ENCODE results near the gene USP4.
"Not testable (repeated sequence)": the region's sequence is repeated elsewhere in the genome, so short reads cannot be mapped to it uniquely, and the experiment has no call there.

Gene USP4

DNA sequence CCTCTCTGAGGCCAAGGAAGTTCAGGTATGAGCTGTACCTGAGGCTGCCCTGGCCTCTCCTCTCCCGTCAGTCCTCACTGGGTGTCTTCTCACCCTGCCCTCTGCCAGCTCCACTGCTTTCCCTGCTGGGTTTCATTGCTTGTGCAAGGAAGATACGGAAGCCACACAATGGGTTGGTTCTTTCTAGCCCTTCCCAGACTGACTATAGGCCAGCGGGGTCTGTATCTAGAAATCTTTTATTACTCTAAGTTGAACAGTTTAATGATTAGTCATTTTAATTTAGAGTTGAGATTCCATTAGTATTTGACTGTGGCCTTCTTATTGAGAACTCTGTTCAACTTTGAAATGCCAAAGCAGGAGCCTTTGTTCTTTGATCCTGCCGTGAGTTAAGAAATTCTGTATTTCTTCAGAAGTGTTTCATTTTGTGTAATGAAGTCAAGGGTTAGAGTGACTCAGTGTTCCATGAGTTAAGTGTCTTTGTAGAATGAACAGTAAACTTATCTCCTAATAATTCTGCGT, 79.0 kb downstream of the USP4 start:
- no peak overlapping the region for H3K9ac ChIP-seq (ENCODE audit: low read length)
- H3K9me3 ChIP-seq (ENCODE audit: control insufficient read depth, low read length) = no peaks in the 10 kb centered on the region
- H3K4me1 ChIP-seq (ENCODE audit: control insufficient read depth, insufficient read depth, low read length) = no peaks in the 10 kb centered on the region
- H3K27me3 ChIP-seq (ENCODE audit: control insufficient read depth, insufficient read depth, low read length) = no peaks in the 10 kb centered on the region
- no peak overlapping the region for H3K4me3 ChIP-seq (ENCODE audit: low read length)
- no peaks in the 10 kb centered on the region for H3K36me3 ChIP-seq (ENCODE audit: control insufficient read depth, insufficient read depth, low read length)

GRCh38 chr3:49257187-49257586, 82.7 kb downstream of the USP4 start:
- Histone ChIP-seq H3K27me3 (ENCODE audit: control insufficient read depth, insufficient read depth, low read length) (no peaks in the 10 kb centered on the region), H3K4me3 (ENCODE audit: low read length) (no peak overlapping the region), H3K4me1 (ENCODE audit: control insufficient read depth, insufficient read depth, low read length) (no peaks in the 10 kb centered on the region), H3K9ac (ENCODE audit: low read length) (no peak overlapping the region), H3K9me3 (ENCODE audit: control insufficient read depth, low read length) (no peaks in the 10 kb centered on the region), H3K36me3 (ENCODE audit: control insufficient read depth, insufficient read depth, low read length) (no peaks in the 10 kb centered on the region)

DNA sequence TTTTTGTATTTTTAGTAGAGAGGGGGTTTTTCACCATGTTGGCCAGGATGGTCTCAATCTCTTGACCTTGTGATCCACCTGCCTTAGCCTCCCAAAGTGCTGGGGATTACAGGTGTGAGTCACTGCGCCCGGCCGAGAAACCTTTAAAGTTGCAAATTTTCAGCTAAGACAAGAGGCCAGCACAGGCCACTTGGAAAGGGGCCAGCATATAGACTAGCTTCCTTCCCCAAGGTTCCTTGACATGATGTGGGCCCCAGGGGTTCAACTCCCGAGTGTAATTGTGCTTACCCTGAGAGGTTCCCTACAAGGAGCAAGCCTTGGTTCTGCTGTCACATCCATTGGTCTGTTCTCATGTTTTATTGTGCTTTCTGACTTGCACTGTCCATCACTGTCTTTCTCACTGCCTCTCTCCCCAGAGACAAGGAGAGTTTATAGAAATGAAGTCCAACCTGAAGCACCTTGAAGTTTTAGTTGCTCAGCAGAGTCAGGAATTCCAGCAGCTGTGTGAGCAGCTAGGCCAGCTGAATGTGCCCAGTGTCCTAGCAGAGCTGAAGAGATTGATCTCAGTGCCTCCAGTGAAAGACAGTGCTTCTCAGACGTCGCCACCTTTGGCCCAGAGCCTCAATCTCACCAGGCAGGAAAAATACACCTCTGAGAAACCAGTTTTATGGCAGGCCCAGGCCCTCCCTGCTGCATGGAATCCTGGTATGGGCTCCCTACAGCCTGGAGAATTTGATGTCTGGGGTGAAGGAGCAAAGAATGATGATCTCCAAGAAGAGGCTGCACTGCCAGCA, 83.9 kb downstream of the USP4 start:
- no peaks in the 10 kb centered on the region for H3K9me3 ChIP-seq (ENCODE audit: control insufficient read depth, low read length)
- H3K9ac ChIP-seq (ENCODE audit: low read length) = no peak overlapping the region
- H3K27me3 ChIP-seq (ENCODE audit: control insufficient read depth, insufficient read depth, low read length) = no peaks in the 10 kb centered on the region
- H3K36me3 ChIP-seq (ENCODE audit: control insufficient read depth, insufficient read depth, low read length) = no peaks in the 10 kb centered on the region
- H3K4me1 ChIP-seq (ENCODE audit: control insufficient read depth, insufficient read depth, low read length) = no peaks in the 10 kb centered on the region
- no peak overlapping the region for H3K4me3 ChIP-seq (ENCODE audit: low read length)

- Histone ChIP-seq H3K9ac (ENCODE audit: low read length) (no peak overlapping the region), H3K9me3 (ENCODE audit: control insufficient read depth, low read length) (no peaks in the 10 kb centered on the region), H3K4me3 (ENCODE audit: low read length) (no peak overlapping the region), H3K27me3 (ENCODE audit: control insufficient read depth, insufficient read depth, low read length) (no peaks in the 10 kb centered on the region), H3K4me1 (ENCODE audit: control insufficient read depth, insufficient read depth, low read length) (no peaks in the 10 kb centered on the region), H3K36me3 (ENCODE audit: control insufficient read depth, insufficient read depth, low read length) (no peaks in the 10 kb centered on the region)
Observed at GRCh38 chr3:49255112-49255511, 84.7 kb downstream of the USP4 start.

DNA sequence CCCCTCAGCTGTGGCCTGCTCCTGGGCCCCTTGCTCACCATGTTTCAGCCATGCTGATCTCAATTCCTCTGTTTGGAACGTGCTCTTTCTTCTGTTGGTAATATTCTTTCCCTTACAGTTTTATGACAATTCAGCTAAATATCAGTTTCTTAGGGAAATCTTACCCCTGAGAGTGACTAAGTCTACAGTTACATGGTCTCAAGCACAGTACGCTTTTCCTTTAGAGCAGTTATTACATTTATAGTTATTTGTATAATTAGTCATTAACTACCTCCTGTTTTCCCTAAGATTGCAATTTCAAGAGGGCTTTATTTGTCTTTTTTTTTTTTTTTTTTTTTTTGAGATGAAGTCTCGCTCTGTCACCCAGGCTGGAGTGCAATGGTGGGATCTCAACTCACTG, 86.3 kb downstream of the USP4 start:
- Histone ChIP-seq H3K4me1 (ENCODE audit: control insufficient read depth, insufficient read depth, low read length) (no peaks in the 10 kb centered on the region), H3K9me3 (ENCODE audit: control insufficient read depth, low read length) (no peaks in the 10 kb centered on the region), H3K36me3 (ENCODE audit: control insufficient read depth, insufficient read depth, low read length) (no peaks in the 10 kb centered on the region), H3K27me3 (ENCODE audit: control insufficient read depth, insufficient read depth, low read length) (no peaks in the 10 kb centered on the region), H3K9ac (ENCODE audit: low read length) (no peak overlapping the region), H3K4me3 (ENCODE audit: low read length) (no peak overlapping the region)

GRCh38 chr3:49248840-49249227, 91.0 kb downstream of the USP4 start:
- no peaks in the 10 kb centered on the region for H3K9me3 ChIP-seq (ENCODE audit: control insufficient read depth, low read length)
- no peak overlapping the region for H3K4me3 ChIP-seq (ENCODE audit: low read length)
- no peaks in the 10 kb centered on the region for H3K4me1 ChIP-seq (ENCODE audit: control insufficient read depth, insufficient read depth, low read length)
- H3K27me3 ChIP-seq (ENCODE audit: control insufficient read depth, insufficient read depth, low read length) = no peaks in the 10 kb centered on the region
- H3K9ac ChIP-seq (ENCODE audit: low read length) = no peak overlapping the region
- H3K36me3 ChIP-seq (ENCODE audit: control insufficient read depth, insufficient read depth, low read length) = no peaks in the 10 kb centered on the region

- no peaks in the 10 kb centered on the region for H3K36me3 ChIP-seq (ENCODE audit: control insufficient read depth, insufficient read depth, low read length)
- no peaks in the 10 kb centered on the region for H3K9me3 ChIP-seq (ENCODE audit: control insufficient read depth, low read length)
- no peak overlapping the region for H3K4me3 ChIP-seq (ENCODE audit: low read length)
- H3K9ac ChIP-seq (ENCODE audit: low read length) = no peak overlapping the region
- no peaks in the 10 kb centered on the region for H3K27me3 ChIP-seq (ENCODE audit: control insufficient read depth, insufficient read depth, low read length)
- no peaks in the 10 kb centered on the region for H3K4me1 ChIP-seq (ENCODE audit: control insufficient read depth, insufficient read depth, low read length)
Observed at GRCh38 chr3:49244581-49245205, 95.2 kb downstream of the USP4 start.

DNA sequence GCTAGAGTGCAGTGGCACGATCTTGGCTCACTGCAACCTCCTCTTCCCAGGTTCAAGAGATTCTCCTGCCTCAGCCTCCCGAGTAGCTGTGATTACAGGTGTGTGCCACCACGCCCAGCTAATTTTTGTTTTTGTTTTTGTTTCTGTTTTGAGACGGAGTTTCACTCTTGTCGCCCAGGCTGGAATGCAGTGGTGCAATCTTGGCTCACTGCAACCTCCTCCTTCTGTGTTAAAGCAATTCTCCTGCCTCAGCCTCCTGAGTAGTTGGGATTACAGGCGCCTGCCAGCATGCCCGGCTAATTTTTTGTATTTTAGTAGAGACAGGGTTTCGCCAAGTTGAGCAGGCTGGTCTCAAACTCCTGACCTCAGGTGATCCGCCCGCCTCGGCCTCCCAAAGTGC, 99.8 kb downstream of the USP4 start:
- H3K9me3 ChIP-seq (ENCODE audit: control insufficient read depth, low read length); H3K27me3 ChIP-seq (ENCODE audit: control insufficient read depth, insufficient read depth, low read length); H3K9ac ChIP-seq (ENCODE audit: low read length); H3K36me3 ChIP-seq (ENCODE audit: control insufficient read depth, insufficient read depth, low read length); H3K4me1 ChIP-seq (ENCODE audit: control insufficient read depth, insufficient read depth, low read length); H3K4me3 ChIP-seq (ENCODE audit: low read length): not testable (repeated sequence)

DNA sequence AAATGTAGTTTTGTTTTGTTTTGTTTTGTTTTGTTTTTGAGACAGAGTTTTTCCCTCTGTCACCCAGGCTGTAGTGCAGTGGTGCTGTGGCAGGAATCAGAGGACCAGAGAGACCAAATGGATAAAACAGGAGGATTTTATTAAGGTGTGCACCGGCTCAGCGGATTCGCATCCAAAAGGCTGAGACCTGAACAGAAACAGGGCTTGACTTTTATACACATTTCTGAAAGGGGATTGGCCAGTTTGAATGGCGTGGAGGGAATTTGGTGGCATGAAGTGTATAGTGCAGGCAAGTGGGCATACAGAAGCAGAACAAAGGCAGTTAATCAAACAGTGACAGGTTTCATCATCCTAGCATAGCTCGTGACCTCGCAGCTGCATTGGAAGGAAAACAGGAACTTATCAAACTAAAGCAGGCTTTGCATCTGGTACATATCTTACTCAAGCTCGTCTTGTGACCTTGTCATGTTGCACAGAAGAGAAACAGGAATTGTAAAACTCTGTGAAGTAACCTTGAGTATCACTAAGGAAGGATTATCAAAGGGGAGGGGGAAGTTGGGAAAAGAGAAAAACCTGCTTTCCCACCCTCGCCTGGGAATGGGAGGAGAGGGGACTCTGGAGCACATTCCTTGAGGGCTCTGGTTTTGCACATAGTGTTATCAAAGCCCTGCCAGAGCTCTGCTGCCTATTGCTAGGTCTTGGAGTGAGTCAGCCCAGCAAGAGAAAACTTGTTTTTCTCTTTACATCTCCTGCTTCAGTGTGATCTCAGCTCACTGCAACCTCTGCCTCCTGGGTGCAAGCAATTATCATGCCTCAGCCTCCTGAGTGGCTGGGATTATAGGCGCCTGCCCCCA, 101.4 kb downstream of the USP4 start:
- Histone ChIP-seq H3K9ac (ENCODE audit: low read length) (no peak overlapping the region), H3K9me3 (ENCODE audit: control insufficient read depth, low read length) (peaks cover 5% of the 10 kb centered on the region), H3K36me3 (ENCODE audit: control insufficient read depth, insufficient read depth, low read length) (no peaks in the 10 kb centered on the region), H3K4me1 (ENCODE audit: control insufficient read depth, insufficient read depth, low read length) (no peaks in the 10 kb centered on the region), H3K4me3 (ENCODE audit: low read length) (no peak overlapping the region), H3K27me3 (ENCODE audit: control insufficient read depth, insufficient read depth, low read length) (no peaks in the 10 kb centered on the region)

GRCh38 chr3:49237344-49237743, 102.5 kb downstream of the USP4 start:
- peaks cover 5% of the 10 kb centered on the region for H3K9me3 ChIP-seq (ENCODE audit: control insufficient read depth, low read length)
- no peaks in the 10 kb centered on the region for H3K27me3 ChIP-seq (ENCODE audit: control insufficient read depth, insufficient read depth, low read length)
- no peaks in the 10 kb centered on the region for H3K36me3 ChIP-seq (ENCODE audit: control insufficient read depth, insufficient read depth, low read length)
- H3K4me3 ChIP-seq (ENCODE audit: low read length) = no peak overlapping the region
- no peaks in the 10 kb centered on the region for H3K4me1 ChIP-seq (ENCODE audit: control insufficient read depth, insufficient read depth, low read length)
- no peak overlapping the region for H3K9ac ChIP-seq (ENCODE audit: low read length)

DNA sequence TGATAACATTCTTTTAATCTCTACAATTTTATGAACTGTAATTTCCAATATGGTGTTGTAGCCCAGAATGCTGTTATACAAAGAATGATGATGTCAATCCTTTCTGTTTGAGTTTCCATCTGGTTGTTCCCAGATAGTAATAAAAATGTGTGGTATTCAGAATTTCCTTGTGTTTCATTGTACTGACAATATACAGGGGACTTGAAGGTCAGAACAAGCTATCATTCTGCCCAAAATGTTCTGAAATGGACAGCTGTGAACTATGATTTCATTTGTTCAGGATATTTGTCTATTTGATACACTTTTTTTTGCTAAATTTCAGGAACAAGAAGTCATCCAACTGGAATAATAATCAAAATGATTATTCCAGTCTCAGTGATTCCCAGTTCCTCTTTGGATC, 103.6 kb downstream of the USP4 start:
- Histone ChIP-seq H3K4me1 (ENCODE audit: control insufficient read depth, insufficient read depth, low read length) (no peaks in the 10 kb centered on the region), H3K4me3 (ENCODE audit: low read length) (no peak overlapping the region), H3K9ac (ENCODE audit: low read length) (no peak overlapping the region), H3K27me3 (ENCODE audit: control insufficient read depth, insufficient read depth, low read length) (no peaks in the 10 kb centered on the region), H3K9me3 (ENCODE audit: control insufficient read depth, low read length) (peaks cover 5% of the 10 kb centered on the region), H3K36me3 (ENCODE audit: control insufficient read depth, insufficient read depth, low read length) (no peaks in the 10 kb centered on the region)

GRCh38 chr3:49228817-49229216, 111.0 kb downstream of the USP4 start:
- H3K27me3 ChIP-seq (ENCODE audit: control insufficient read depth, insufficient read depth, low read length) = not testable (repeated sequence)

More at GRCh38 chr3:49228817-49229216, 111.0 kb downstream of the USP4 start:
- H3K9ac ChIP-seq (ENCODE audit: low read length); H3K4me1 ChIP-seq (ENCODE audit: control insufficient read depth, insufficient read depth, low read length); H3K4me3 ChIP-seq (ENCODE audit: low read length); H3K9me3 ChIP-seq (ENCODE audit: control insufficient read depth, low read length); H3K36me3 ChIP-seq (ENCODE audit: control insufficient read depth, insufficient read depth, low read length): not testable (repeated sequence)
